ENCODE data around the gene ESR2. TPM values are rescaled to one million over a fixed set of nuclear protein-coding genes. Genes with fewer than 3 reads are reported as not detected.

Gene ESR2
- total RNA-seq, 1 donor from 2014 or later = 0.16 TPM

GRCh38 chr14:64220466-64220865 lies 73.7 kb downstream of the ESR2 start:
- Histone ChIP-seq H4K20me1 (ENCODE audit: insufficient read depth, low read length) (no peaks in the 10 kb centered on the region), H3K9ac (ENCODE audit: low read length) (no peak overlapping the region), H3K9me3 (ENCODE audit: insufficient read depth, low read depth, low read length) (no peaks in the 10 kb centered on the region), H3K4me3 (ENCODE audit: insufficient read depth, low read depth, low read length) (no peak overlapping the region), H3K4me1 (ENCODE audit: insufficient read depth, low read length) (no peaks in the 10 kb centered on the region), H3K27me3 (ENCODE audit: insufficient read depth, low read length) (no peaks in the 10 kb centered on the region), H3K36me3 (ENCODE audit: insufficient read depth, low read length) (peaks cover 2% of the 10 kb centered on the region), H3K79me2 (ENCODE audit: insufficient read depth, low read length) (no peaks in the 10 kb centered on the region), H2AFZ (ENCODE audit: low read depth, low read length) (no peak overlapping the region), H3K27ac (ENCODE audit: low read depth, low read length) (no peak overlapping the region), H3K4me2 (ENCODE audit: low read length) (no peak overlapping the region)
- FAIRE-seq (no peak), DNase-seq (ENCODE audit: low read depth) (no peak)
- H3K27me3 Mint-ChIP-seq (ENCODE audit: low read depth, unreplicated experiment) = peaks cover 3% of the 10 kb centered on the region
- H3K4me1 Mint-ChIP-seq (ENCODE audit: low read depth, unreplicated experiment) = peaks cover 12% of the 10 kb centered on the region
- H3K4me3 Mint-ChIP-seq (ENCODE audit: unreplicated experiment) = no peak overlapping the region
- no peaks in the 10 kb centered on the region for H3K9me3 Mint-ChIP-seq (ENCODE audit: unreplicated experiment)
- no peak overlapping the region for H3K27ac Mint-ChIP-seq (ENCODE audit: unreplicated experiment)
- peaks cover 2% of the 10 kb centered on the region for H3K36me3 Mint-ChIP-seq (ENCODE audit: low read depth, unreplicated experiment)
- no peak for TF ChIP-seq EZH2 (IDR thresholded peaks at IDR 0.05; ENCODE audit: insufficient read depth, low read length)
- TF ChIP-seq, protein P1, sequence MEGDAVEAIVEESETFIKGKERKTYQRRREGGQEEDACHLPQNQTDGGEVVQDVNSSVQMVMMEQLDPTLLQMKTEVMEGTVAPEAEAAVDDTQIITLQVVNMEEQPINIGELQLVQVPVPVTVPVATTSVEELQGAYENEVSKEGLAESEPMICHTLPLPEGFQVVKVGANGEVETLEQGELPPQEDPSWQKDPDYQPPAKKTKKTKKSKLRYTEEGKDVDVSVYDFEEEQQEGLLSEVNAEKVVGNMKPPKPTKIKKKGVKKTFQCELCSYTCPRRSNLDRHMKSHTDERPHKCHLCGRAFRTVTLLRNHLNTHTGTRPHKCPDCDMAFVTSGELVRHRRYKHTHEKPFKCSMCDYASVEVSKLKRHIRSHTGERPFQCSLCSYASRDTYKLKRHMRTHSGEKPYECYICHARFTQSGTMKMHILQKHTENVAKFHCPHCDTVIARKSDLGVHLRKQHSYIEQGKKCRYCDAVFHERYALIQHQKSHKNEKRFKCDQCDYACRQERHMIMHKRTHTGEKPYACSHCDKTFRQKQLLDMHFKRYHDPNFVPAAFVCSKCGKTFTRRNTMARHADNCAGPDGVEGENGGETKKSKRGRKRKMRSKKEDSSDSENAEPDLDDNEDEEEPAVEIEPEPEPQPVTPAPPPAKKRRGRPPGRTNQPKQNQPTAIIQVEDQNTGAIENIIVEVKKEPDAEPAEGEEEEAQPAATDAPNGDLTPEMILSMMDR (IDR thresholded peaks at IDR 0.05; ENCODE audit: insufficient read depth, low read depth, low read length) = no peak

- H3K4me2 ChIP-seq (ENCODE audit: low read length) = no peak overlapping the region
- H3K27me3 ChIP-seq (ENCODE audit: insufficient read depth, low read length) = no peaks in the 10 kb centered on the region
- peaks cover 3% of the 10 kb centered on the region for H3K27me3 Mint-ChIP-seq (ENCODE audit: low read depth, unreplicated experiment)
- no peak overlapping the region for H3K4me3 Mint-ChIP-seq (ENCODE audit: unreplicated experiment)
- no peaks in the 10 kb centered on the region for H3K9me3 ChIP-seq (ENCODE audit: insufficient read depth, low read depth, low read length)
- H3K36me3 Mint-ChIP-seq (ENCODE audit: low read depth, unreplicated experiment) = peaks cover 2% of the 10 kb centered on the region
- no peaks in the 10 kb centered on the region for H4K20me1 ChIP-seq (ENCODE audit: insufficient read depth, low read length)
- no peak overlapping the region for H3K27ac ChIP-seq (ENCODE audit: low read depth, low read length)
- H3K36me3 ChIP-seq (ENCODE audit: insufficient read depth, low read length) = peaks cover 2% of the 10 kb centered on the region
- no peaks in the 10 kb centered on the region for H3K4me1 ChIP-seq (ENCODE audit: insufficient read depth, low read length)
- H3K27ac Mint-ChIP-seq (ENCODE audit: unreplicated experiment) = no peak overlapping the region
- DNase-seq (ENCODE audit: low read depth) (no peak), FAIRE-seq (no peak)
- no peaks in the 10 kb centered on the region for H3K9me3 Mint-ChIP-seq (ENCODE audit: unreplicated experiment)
- H3K79me2 ChIP-seq (ENCODE audit: insufficient read depth, low read length) = no peaks in the 10 kb centered on the region
- TF ChIP-seq, protein P1 (IDR thresholded peaks at IDR 0.05; ENCODE audit: insufficient read depth, low read depth, low read length) = no peak
- TF ChIP-seq EZH2 (IDR thresholded peaks at IDR 0.05; ENCODE audit: insufficient read depth, low read length) = no peak
- no peak overlapping the region for H3K9ac ChIP-seq (ENCODE audit: low read length)
- H2AFZ ChIP-seq (ENCODE audit: low read depth, low read length) = no peak overlapping the region
- H3K4me3 ChIP-seq (ENCODE audit: insufficient read depth, low read depth, low read length) = no peak overlapping the region
- H3K4me1 Mint-ChIP-seq (ENCODE audit: low read depth, unreplicated experiment) = peaks cover 12% of the 10 kb centered on the region
These were observed 74.1 kb downstream of the ESR2 start for GRCh38 chr14:64220056-64220455.

DNA sequence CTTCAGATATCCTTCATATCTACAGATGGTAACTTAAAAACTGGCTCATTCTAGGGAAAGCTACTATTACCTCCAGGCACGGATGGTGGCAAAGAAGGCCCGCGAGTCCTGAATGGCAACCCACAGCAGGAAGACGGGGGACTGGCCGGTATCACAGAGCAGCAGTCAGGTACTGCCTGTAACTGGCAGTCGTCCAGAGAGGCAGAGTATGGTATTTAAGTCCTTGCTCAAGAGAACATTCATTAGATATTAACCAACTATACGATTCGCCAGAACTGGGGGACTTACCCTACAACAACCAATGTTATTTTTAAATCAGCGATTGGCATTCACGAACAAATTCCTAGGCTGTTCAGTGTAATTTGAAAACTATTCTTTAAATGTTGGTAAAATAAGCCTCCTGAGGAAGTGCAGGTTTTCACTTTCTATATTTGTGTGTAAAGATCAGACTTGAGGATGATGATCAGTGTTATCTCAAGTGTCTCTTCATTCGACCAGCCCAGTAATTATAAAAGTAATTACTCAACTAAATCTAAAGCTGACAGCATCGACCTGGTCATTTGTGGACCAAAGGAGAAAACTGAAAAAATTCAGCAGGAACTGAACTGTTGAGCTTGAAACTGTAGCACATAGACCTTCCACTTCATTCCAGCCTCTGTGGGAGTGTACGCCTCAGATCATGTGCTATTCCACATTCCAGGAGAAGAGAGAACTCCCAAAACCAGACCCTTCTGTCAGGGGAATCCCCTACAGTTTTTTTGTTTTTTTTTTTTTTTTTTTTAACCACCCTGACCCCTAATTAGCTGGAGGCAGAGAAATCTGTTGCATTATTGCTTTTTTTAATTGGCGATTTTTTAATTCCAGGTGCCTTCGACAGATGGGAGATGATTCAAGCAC lies 75.6 kb downstream of the ESR2 start:
- Mint-ChIP-seq H3K27ac (ENCODE audit: unreplicated experiment) (no peak overlapping the region), H3K27me3 (ENCODE audit: low read depth, unreplicated experiment) (peaks cover 3% of the 10 kb centered on the region), H3K36me3 (ENCODE audit: low read depth, unreplicated experiment) (peaks cover 2% of the 10 kb centered on the region), H3K9me3 (ENCODE audit: unreplicated experiment) (no peaks in the 10 kb centered on the region), H3K4me3 (ENCODE audit: unreplicated experiment) (no peak overlapping the region), H3K4me1 (ENCODE audit: low read depth, unreplicated experiment) (peaks cover 15% of the 10 kb centered on the region)
- Histone ChIP-seq H3K9ac (ENCODE audit: low read length) (no peak overlapping the region), H4K20me1 (ENCODE audit: insufficient read depth, low read length) (no peaks in the 10 kb centered on the region), H3K4me1 (ENCODE audit: insufficient read depth, low read length) (no peaks in the 10 kb centered on the region), H3K27ac (ENCODE audit: low read depth, low read length) (no peak overlapping the region), H3K79me2 (ENCODE audit: insufficient read depth, low read length) (no peaks in the 10 kb centered on the region), H3K36me3 (ENCODE audit: insufficient read depth, low read length) (peaks cover 2% of the 10 kb centered on the region), H3K4me2 (ENCODE audit: low read length) (no peak overlapping the region), H3K27me3 (ENCODE audit: insufficient read depth, low read length) (no peaks in the 10 kb centered on the region), H2AFZ (ENCODE audit: low read depth, low read length) (no peak overlapping the region), H3K4me3 (ENCODE audit: insufficient read depth, low read depth, low read length) (no peak overlapping the region), H3K9me3 (ENCODE audit: insufficient read depth, low read depth, low read length) (no peaks in the 10 kb centered on the region)
- no peak for FAIRE-seq
- TF ChIP-seq, protein P1 (IDR thresholded peaks at IDR 0.05; ENCODE audit: insufficient read depth, low read depth, low read length) = no peak
- no peak for TF ChIP-seq EZH2 (IDR thresholded peaks at IDR 0.05; ENCODE audit: insufficient read depth, low read length)
- DNase-seq (ENCODE audit: low read depth) = no peak

All from astrocyte (in vitro differentiated cells and primary cell).